ENCODE data around the gene FAM221A. TPM values are rescaled to one million over a fixed set of nuclear protein-coding genes. Genes with fewer than 3 reads are reported as not detected.

The FAM221A gene
- total RNA-seq, 4 donors from 2014 or later: 12.9 to 28.2 (median 14.9) TPM

GRCh38 chr7:23698822-23699221, 18.8 kb downstream of the FAM221A start:
- 75 to 82% methylated on average over 2 of the region's 2 CpGs for WGBS, 2 donors
- DNase-seq: no peak
- intact Hi-C loops (cut with DNase I): no loop called here
- no peak overlapping the region for H3K27ac ChIP-seq
- H3K9me3 ChIP-seq: no peaks in the 10 kb centered on the region
- no peak overlapping the region for H3K4me3 ChIP-seq (replicated peaks in 1 of 3)
- no peaks in the 10 kb centered on the region for H3K4me1 ChIP-seq
- H3K36me3 ChIP-seq: peaks cover 0 to 7% of the 10 kb centered on the region in 2 donors
- TF ChIP-seq POLR2A (IDR thresholded peaks at IDR 0.05) (no peak), CTCF (IDR thresholded peaks at IDR 0.05) (no peak)
- no peaks in the 10 kb centered on the region for H3K27me3 ChIP-seq

GRCh38 chr7:23700046-23700445, 20.0 kb downstream of the FAM221A start:
- Histone ChIP-seq H3K4me3 (replicated peaks in 1 of 3) (no peak overlapping the region), H3K27me3 (no peaks in the 10 kb centered on the region), H3K36me3 (peaks cover 0 to 3% of the 10 kb centered on the region in 2 donors), H3K4me1 (no peaks in the 10 kb centered on the region), H3K27ac (no peak overlapping the region), H3K9me3 (no peaks in the 10 kb centered on the region)
- no peak for DNase-seq
- 87 to 93% methylated on average over 4 of the region's 4 CpGs for WGBS, 2 donors
- intact Hi-C loops (cut with DNase I): no loop called here
- TF ChIP-seq CTCF (IDR thresholded peaks at IDR 0.05) (no peak), POLR2A (IDR thresholded peaks at IDR 0.05) (no peak)

GRCh38 chr7:23709081-23709750, 29.2 kb downstream of the FAM221A start:
- WGBS, 2 donors: 85 to 93% methylated on average over 7 of the region's 7 CpGs

GRCh38 chr7:23710000-23710399, 30.0 kb downstream of the FAM221A start, which contains the start of gene STK31:
STK31 (plus strand) TSS chr7:23710219; CDS start chr7:23710286, 67 bp downstream.
- no peak for DNase-seq
- H3K4me3 ChIP-seq (replicated peaks in 1 of 3): no peak within 1 kb of the TSS
- no peaks in the 10 kb centered on the region for H3K27me3 ChIP-seq
- no peaks in the 10 kb centered on the region for H3K4me1 ChIP-seq
- H3K27ac ChIP-seq: no peak within 1 kb of the TSS
- intact Hi-C loops (cut with DNase I): no loop called here
- H3K36me3 ChIP-seq: no peaks in the 10 kb centered on the region
- TF ChIP-seq CTCF (IDR thresholded peaks at IDR 0.05) (no peak), POLR2A (IDR thresholded peaks at IDR 0.05) (no peak)
- WGBS, 2 donors: 82 to 83% methylated on average over 28 to 31 of the region's 33 CpGs
- no peaks in the 10 kb centered on the region for H3K9me3 ChIP-seq

More at GRCh38 chr7:23709081-23709750, 29.2 kb downstream of the FAM221A start:
- intact Hi-C loops (cut with DNase I): no loop called here
- TF ChIP-seq POLR2A (IDR thresholded peaks at IDR 0.05) (no peak), CTCF (IDR thresholded peaks at IDR 0.05) (no peak)
- Histone ChIP-seq H3K27ac (no peak overlapping the region), H3K27me3 (no peaks in the 10 kb centered on the region), H3K9me3 (no peaks in the 10 kb centered on the region), H3K4me3 (replicated peaks in 1 of 3) (no peak overlapping the region), H3K4me1 (no peaks in the 10 kb centered on the region), H3K36me3 (no peaks in the 10 kb centered on the region)
- no peak for DNase-seq

Data from thyroid gland (tissue), 4 donors.